Activated T-cell treated with anti-CD3 and anti-CD28 coated beads, Interleukin-2, amount 50 U/mL, for 4 hours (primary cell): Measurements from ENCODE around the gene CLMP. TPM values are rescaled to one million over a fixed set of nuclear protein-coding genes. Genes with fewer than 3 reads are reported as not detected.

Experiments used
- ATAC-seq, 2 donors: fragments of 200-7000 bp; cut with Tn5 transposase; one replicate each; pipeline ENCODE4 v1.10.0; 2021
- DNase-seq: peaks from one replicate; pipeline ENCODE4 v3.0.0-alpha.2; 2020
- H3K27me3 Mint-ChIP-seq: one replicate; pipeline ENCODE4 v1.8.0; 2021; ENCODE audit warnings: low read depth, mixed read lengths
- H3K36me3 Mint-ChIP-seq: one replicate; pipeline ENCODE4 v1.8.0; 2022; ENCODE audit warnings: mixed read lengths; ENCODE audit not compliant: insufficient read depth
- H3K4me1 Mint-ChIP-seq: one replicate; pipeline ENCODE4 v1.8.0; 2021; ENCODE audit warnings: low read depth, mixed read lengths
- H3K4me3 Mint-ChIP-seq: one replicate; pipeline ENCODE4 v1.8.0; 2021; ENCODE audit warnings: mild to moderate bottlenecking, moderate library complexity, mixed read lengths
- H3K9me3 Mint-ChIP-seq: one replicate; pipeline ENCODE4 v1.8.0; 2021; ENCODE audit warnings: mixed read lengths
- total RNA-seq, 3 donors: library from RNA; stranded (reverse); gene quantifications; one replicate each; pipeline ENCODE4 v1.2.1, GENCODE V29; 2021

Gene CLMP, protein sequence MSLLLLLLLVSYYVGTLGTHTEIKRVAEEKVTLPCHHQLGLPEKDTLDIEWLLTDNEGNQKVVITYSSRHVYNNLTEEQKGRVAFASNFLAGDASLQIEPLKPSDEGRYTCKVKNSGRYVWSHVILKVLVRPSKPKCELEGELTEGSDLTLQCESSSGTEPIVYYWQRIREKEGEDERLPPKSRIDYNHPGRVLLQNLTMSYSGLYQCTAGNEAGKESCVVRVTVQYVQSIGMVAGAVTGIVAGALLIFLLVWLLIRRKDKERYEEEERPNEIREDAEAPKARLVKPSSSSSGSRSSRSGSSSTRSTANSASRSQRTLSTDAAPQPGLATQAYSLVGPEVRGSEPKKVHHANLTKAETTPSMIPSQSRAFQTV
- under 1 TPM; 0.11 to 0.25 (median 0.11) TPM for total RNA-seq

DNA sequence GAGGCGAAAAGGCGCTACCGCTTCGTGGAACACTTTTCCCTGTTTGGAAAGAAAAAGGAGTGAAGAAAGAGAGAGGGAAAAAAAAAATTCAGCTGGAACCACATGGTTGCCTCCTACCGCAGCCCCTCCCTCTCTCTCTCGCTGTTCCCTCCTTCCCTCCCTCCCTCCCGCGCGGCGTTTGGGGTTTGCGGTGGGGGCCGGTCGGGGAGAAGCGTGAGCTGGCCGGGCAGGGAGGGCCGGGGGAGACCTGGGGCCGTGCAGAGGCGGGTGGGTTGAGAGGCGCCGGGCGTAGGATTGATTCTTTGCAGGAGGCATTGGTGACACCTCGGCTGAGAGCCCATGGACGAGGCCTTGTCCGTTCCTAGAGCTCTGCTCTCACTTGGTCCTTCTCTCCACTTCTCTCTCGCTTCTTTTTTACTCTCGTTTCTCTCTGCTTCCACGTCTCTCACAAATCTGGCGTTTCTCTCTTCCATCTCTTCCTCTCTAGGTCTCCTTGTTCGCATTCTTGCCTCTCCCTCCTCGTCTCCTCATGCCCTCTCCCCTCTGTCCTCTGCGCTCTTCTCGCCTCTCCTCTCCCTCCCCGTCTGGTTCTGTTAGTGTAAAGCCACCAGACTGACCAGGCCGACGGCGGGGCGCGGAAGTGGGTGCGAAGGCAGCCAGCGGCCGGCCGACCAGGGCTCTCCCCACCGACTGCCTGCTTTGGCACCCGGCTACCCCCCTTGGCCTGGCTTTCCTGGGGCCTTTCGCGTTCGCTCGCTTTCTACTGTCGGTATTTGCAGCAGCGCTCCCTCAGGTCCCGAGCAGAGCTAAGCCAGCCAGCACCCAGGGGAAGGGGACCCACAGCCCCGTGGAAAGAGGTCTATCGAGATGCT, at the start of gene CLMP:
CLMP (minus strand) TSS at position 61 of the 872 bp plus-strand sequence. CDS start 308 bp downstream, outside the sequence.
- Mint-ChIP-seq H3K27me3 (peaks cover 59% of the 10 kb centered on the region), H3K9me3 (no peaks in the 10 kb centered on the region), H3K4me1 (peaks cover 19% of the 10 kb centered on the region), H3K36me3 (no peaks in the 10 kb centered on the region), H3K4me3 (peak within 1 kb of the TSS; percentile 35)
- ATAC-seq (peak; percentile 31 to 42), DNase-seq (no peak)

DNA sequence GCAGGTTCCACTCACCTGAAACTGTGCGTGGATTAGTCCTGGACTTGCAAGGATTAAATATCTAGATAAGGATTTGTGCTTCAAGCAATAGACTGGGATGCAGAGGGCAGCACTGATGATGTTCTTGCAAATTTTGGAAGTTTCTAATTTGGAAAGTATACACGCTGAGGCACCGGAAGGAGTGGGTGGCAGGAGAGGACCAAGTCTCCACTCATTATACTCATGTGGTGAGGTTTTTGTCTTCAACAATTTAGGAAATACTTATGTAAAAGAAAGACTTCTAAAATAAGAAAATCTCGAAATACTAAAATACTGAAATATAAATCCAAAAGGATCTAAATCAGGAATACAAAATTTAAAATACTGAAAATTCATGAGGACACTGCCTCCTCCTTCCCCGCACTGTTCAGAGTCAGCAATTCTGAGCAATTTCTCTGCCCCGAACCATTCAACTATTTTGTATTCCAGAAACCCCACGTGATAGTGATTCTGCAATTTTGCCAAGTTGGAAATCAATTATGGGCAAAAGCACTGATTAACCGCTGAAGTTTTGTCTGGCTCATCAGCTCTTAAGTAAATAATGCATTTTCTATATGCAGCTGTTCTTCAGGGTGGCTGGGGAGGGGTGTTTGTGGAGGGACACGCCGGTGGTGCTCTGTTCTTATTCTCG, 47.0 kb upstream of the CLMP start:
- DNase-seq (no peak), ATAC-seq (no peak)
- Mint-ChIP-seq H3K4me3 (no peak overlapping the region), H3K9me3 (no peaks in the 10 kb centered on the region), H3K36me3 (no peaks in the 10 kb centered on the region), H3K27me3 (no peaks in the 10 kb centered on the region), H3K4me1 (no peaks in the 10 kb centered on the region)

DNA sequence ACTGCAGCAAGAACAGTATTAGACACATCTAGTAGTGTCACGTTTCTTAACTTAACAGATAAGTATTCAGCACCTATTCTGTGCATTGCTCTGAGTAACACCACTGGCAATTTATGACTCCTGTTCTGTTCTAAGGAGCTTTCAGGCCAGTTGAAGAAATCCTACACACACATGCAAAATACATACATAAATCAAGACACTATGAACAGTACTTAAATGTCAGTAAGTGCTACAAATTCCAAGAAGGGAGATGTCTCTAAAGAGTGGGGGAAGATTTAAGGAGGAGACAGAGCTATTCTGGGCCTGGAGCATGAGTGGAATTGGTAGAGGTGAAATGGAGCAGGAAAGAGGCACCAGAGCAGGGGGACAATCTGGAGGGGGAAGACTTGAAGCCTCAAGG, 46.2 kb upstream of the CLMP start:
- no peaks in the 10 kb centered on the region for H3K9me3 Mint-ChIP-seq
- H3K36me3 Mint-ChIP-seq: no peaks in the 10 kb centered on the region
- no peak overlapping the region for H3K4me3 Mint-ChIP-seq
- H3K27me3 Mint-ChIP-seq: no peaks in the 10 kb centered on the region
- H3K4me1 Mint-ChIP-seq: no peaks in the 10 kb centered on the region
- no peak for ATAC-seq
- DNase-seq: no peak

DNA sequence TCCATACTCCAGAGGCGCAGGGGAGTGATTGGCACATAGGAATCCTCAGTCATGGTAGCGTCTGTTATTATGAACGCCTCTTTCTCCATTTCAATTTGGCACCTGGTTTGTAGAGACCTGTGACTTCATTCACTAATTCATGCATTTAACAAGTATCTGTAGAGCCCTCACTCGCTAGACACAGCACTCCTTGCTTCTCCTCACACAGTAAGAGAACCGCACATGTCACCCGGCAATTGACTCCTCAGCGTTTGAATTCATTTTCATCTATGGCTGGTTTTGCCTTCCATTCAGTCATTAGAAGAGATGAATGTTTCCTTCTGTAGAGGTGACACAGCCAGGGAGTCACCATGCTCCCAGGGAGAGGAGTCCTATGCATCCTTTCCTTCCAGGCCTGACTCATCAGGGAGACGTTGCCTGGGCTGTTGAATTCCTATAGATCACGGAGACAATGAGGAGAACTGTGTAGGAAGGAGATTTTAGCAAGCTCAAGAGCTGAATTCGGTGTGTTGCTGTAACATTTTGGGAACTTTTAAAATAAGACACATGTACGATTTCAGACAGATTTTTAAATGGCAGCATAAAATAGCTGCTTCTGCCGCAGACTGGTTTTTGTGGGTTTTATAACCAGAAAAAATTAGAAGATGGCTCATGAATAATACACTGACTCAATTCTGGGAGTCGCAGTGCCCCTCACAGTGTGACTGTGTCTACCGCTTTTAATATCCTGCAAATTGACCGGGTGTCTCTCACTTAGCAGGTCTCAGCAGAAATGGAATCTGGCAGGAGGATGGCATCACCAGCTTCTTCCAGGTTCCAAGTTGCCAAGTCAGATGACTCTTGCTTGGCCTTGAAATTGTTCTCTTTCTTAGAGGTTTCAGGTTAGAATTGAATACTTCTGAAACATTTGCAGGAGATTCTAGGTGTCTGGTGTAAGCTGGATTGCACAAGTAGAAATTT, 44.4 kb upstream of the CLMP start:
- no peaks in the 10 kb centered on the region for H3K27me3 Mint-ChIP-seq
- no peaks in the 10 kb centered on the region for H3K36me3 Mint-ChIP-seq
- no peaks in the 10 kb centered on the region for H3K9me3 Mint-ChIP-seq
- DNase-seq (no peak), ATAC-seq (no peak)
- H3K4me1 Mint-ChIP-seq: no peaks in the 10 kb centered on the region
- no peak overlapping the region for H3K4me3 Mint-ChIP-seq

DNA sequence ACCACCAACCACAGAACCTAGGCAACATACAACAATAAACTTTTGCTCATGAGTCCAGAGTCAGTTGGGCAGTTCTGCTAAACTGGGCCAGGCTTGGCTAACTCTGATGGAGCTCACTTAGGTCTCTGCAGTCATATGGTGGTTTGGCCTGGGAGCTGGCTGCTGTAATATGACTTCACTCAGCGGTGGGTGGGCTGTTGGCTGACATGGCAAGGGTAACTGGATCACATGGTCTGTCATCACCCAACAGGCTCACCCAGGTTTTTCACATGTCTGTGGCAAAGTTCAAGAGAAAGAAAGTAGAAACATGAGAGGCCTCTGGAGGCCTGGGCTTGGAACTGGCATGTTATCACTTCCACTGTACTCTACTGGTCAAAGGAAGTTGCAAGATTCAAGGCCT, 43.2 kb upstream of the CLMP start:
- no peaks in the 10 kb centered on the region for H3K27me3 Mint-ChIP-seq
- no peak for ATAC-seq
- H3K36me3 Mint-ChIP-seq: no peaks in the 10 kb centered on the region
- no peaks in the 10 kb centered on the region for H3K9me3 Mint-ChIP-seq
- DNase-seq: no peak
- H3K4me1 Mint-ChIP-seq: peaks cover 8% of the 10 kb centered on the region
- H3K4me3 Mint-ChIP-seq: no peak overlapping the region

DNA sequence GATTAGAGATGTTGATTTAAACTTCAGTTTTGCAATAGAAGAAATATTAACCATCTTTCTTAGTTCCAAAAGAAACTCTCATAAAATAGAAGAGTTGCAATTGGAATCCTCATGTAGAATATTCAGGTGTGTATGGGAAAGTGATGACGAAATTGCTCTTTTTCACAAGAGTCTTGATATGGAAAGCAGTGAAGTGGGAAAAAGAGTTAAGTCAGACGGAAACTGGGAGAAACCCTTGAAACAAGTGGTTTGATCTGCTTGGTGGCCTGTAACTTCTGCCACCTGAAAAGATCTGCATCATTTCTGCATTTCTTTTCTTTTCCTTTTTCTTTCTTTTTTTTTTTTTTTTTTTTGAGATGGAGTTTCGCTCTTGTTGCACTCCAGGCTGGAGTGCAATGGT, 41.8 kb upstream of the CLMP start:
- Mint-ChIP-seq H3K36me3 (no peaks in the 10 kb centered on the region), H3K4me1 (peaks cover 17% of the 10 kb centered on the region), H3K4me3 (no peak overlapping the region), H3K27me3 (no peaks in the 10 kb centered on the region), H3K9me3 (no peaks in the 10 kb centered on the region)
- DNase-seq: no peak
- no peak for ATAC-seq

DNA sequence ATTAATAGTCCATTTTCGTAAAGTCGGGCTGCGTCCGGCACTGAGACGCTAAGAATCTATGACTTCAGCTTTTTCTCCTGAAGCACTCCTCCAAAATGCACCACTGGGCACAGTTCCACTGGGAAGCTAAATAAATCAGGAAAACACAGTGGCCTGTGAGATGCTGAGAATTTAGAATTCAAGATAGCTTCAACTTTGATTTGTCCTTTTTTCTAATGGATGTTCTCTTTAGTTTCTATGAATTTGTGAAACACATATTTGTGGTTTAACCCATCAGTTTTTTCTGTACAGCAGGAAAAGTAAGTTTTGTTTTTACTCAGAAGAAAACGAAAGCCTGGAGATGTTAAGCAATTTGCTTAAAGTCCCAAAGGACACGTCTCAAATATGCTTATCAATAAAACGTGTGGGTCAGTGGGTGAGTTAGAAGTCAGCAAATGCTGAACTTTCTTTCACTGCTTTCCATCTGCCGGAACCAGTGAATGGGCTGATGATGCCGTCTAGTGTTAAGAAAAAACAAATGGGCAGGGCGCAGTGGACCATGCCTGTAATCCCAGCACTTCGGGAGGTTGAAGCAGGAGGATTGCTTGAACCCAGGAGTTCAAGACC, 40.7 kb upstream of the CLMP start:
- no peak for DNase-seq
- Mint-ChIP-seq H3K4me3 (no peak overlapping the region), H3K27me3 (peaks cover 2% of the 10 kb centered on the region), H3K36me3 (no peaks in the 10 kb centered on the region), H3K4me1 (peaks cover 17% of the 10 kb centered on the region), H3K9me3 (no peaks in the 10 kb centered on the region)
- ATAC-seq: no peak

DNA sequence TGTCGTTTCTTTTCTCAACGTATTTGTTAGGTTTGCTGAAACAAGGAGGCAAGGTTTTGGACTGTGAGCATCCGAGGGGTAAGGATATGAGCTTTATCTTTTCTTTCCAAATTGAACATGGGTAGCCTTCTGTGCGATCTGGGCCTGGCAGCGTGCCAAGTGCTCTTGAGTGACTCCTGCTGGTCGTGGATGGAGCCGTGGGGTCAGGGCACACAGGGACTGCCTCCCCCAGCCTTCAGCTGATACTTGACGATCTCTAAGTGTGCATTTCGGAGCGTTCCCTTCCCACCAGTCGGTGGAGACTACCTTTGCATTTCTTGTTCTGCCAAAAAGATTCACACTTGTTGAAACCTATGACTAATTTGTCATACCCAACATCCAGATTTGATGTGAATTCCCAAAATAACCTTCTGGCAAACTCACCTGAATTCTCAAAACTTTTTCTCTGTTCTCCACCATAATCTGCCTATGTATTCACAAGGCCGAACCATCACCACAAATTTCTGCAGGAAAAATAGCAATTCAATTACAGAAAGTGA, 40.1 kb upstream of the CLMP start:
- Mint-ChIP-seq H3K9me3 (no peaks in the 10 kb centered on the region), H3K36me3 (no peaks in the 10 kb centered on the region), H3K4me3 (no peak overlapping the region), H3K4me1 (peaks cover 17% of the 10 kb centered on the region), H3K27me3 (peaks cover 2% of the 10 kb centered on the region)
- DNase-seq (peak; percentile 36), ATAC-seq (no peak)

DNA sequence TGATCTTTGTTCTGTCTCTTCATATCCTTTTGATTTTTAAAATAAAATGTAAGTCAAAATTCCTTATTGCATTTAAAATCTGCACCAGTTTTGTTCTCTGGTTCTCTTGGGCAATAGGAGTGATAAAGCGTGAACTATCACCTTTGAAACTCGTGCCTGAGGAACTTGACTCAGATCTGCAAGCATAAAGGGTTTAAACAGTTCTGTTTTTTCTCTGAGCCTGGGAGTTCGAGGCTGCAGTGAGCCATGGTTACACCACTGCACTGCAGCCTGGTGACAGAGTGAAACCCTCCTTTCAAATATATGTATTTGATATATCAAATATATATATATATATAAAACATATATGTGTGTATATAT, 38.9 kb upstream of the CLMP start:
- Mint-ChIP-seq H3K4me3 (no peak overlapping the region), H3K9me3 (no peaks in the 10 kb centered on the region), H3K36me3 (no peaks in the 10 kb centered on the region), H3K27me3 (peaks cover 2% of the 10 kb centered on the region), H3K4me1 (peaks cover 17% of the 10 kb centered on the region)
- no peak for ATAC-seq
- DNase-seq: no peak

DNA sequence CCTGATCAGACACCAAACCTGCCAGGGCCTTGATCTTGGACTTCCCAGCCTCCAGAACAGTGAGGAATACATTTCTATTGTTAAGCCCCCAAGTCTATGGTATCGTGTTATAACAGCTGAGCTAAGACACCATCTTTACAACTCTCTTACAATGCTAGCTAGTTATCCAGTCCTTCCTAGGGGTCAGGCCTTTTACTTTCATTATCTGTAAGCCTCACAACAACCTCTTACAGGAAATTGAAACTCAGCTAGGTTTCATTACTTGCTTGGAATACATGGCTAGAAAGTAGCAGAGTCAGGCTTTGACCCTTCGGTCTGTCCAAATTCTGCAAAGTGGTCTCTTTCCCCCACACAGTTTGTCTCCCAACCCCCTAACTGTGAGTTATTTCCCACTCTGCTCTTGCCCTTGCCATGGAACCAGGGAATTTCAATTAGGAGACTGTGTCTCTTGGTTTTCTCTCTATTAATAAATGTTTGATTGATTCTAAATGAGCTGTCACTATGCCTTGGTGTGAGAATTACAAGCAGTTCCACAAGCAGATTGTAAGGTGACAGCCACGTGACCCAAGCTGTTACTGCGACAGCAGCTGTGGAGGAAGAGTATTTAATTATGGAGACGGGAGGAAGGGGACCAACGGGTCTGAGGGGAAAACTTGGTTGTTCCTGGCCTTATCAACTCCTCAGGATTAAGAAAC, 38.4 kb upstream of the CLMP start:
- Mint-ChIP-seq H3K27me3 (peaks cover 3% of the 10 kb centered on the region), H3K36me3 (no peaks in the 10 kb centered on the region), H3K4me3 (peak overlapping the region; percentile 48), H3K9me3 (no peaks in the 10 kb centered on the region), H3K4me1 (peaks cover 17% of the 10 kb centered on the region)
- DNase-seq: no peak
- ATAC-seq: peak; percentile 38 to 58

DNA sequence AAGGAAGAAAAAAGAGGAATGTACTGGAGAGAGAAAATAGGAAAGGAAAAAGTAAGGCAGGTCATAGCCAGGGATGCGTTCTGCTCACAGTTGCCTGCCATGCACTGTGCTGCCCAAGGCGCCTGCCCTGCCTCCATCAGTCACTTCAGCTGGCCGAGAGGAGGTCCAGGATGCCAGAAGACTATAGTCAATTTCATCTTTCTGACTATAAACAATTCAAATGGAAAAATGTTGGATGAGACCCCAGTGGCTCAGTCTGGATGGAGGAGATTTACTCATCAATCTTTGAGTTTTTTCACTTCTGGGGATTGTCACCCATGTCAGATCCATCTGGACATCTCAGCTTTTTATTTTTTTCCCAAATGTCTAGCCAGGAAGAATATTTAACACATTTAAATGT, 36.7 kb upstream of the CLMP start:
- H3K4me1 Mint-ChIP-seq: peaks cover 17% of the 10 kb centered on the region
- no peak for ATAC-seq
- no peak for DNase-seq
- H3K9me3 Mint-ChIP-seq: no peaks in the 10 kb centered on the region
- no peak overlapping the region for H3K4me3 Mint-ChIP-seq
- H3K36me3 Mint-ChIP-seq: no peaks in the 10 kb centered on the region
- H3K27me3 Mint-ChIP-seq: peaks cover 3% of the 10 kb centered on the region

DNA sequence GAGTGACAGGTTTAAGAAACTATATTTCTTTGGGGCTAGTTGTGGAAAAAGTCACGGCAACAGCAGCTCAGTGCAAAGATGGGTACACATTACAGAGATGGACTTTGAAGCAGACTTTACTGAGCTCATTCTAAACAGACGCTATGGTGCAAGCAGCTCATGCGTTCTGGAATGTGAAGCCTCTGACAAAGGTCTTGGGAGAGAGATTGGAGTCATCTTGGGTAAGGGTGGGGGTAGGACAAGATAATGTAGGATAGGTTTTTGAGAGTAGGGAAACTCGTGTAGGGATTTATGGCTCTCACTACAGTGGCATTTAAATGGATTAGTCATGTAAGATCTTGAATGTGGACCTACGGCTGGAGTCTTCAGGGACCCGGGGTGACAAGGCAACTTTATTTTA, 36.2 kb upstream of the CLMP start:
- H3K4me1 Mint-ChIP-seq: peaks cover 17% of the 10 kb centered on the region
- ATAC-seq (no peak), DNase-seq (no peak)
- H3K27me3 Mint-ChIP-seq: peaks cover 3% of the 10 kb centered on the region
- H3K36me3 Mint-ChIP-seq: no peaks in the 10 kb centered on the region
- H3K4me3 Mint-ChIP-seq: no peak overlapping the region
- H3K9me3 Mint-ChIP-seq: no peaks in the 10 kb centered on the region

DNA sequence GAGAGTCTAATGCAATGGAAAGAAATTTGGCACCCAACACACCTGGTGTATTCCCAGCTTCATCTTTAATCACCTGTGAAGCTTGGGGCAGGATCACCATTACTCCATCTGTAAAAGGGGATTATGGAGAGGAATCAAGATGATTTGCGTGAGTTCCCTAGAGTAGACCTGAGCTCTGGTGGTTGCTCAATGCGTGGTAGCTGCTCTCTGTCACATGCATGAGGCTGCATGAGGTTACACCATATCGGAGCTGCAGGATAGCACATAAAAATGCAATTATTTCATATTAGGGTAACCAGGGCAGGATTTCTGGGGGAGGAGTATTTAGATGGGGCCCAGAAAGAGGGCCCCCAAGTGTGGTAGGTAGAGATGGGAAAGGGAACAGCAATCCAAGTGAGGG, 35.3 kb upstream of the CLMP start:
- ATAC-seq: no peak
- peaks cover 7% of the 10 kb centered on the region for H3K27me3 Mint-ChIP-seq
- H3K36me3 Mint-ChIP-seq: no peaks in the 10 kb centered on the region
- no peaks in the 10 kb centered on the region for H3K9me3 Mint-ChIP-seq
- DNase-seq: no peak
- H3K4me1 Mint-ChIP-seq: peaks cover 17% of the 10 kb centered on the region
- no peak overlapping the region for H3K4me3 Mint-ChIP-seq
